Measurements from ENCODE around the gene FGF22.
"Not testable (repeated sequence)": the region's sequence is repeated elsewhere in the genome, so short reads cannot be mapped to it uniquely, and the experiment has no call there.

The FGF22 gene

DNA sequence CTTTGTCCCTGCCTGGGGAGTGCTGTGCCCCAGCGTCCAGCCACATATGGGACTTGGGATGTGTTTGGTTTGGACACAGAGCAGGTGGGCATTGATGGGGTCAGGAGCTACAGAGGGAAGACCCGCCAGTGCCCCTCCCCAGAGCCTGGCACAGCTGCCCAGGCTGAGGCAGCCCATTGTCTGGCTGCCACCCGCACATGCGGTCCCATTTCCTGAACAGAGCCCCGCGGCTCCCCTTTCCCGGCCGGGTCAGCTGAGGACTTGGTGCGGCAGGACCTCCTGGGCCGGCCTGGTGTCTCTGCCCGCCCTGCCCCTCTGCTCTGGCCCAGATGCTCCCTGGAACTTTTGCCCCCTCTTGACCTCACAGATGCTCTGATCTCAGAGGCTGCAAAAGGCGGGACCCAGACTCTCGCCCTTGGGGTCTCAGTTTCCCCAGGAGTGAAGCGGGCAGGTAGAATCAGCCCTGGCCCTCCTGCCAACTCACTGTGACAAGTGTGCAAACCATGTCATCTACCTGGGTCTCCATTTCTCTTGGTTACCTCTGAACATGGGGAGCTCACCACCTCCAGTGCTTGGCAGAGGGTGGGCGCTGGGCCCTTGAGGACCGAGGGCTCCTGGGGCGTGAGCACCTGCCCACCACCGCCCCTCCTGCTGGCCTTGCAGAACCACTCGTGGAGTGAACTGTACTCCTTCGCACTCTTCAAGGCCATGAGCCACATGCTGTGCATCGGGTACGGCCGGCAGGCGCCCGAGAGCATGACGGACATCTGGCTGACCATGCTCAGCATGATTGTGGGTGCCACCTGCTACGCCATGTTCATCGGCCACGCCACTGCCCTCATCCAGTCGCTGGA, 32.2 kb upstream of the FGF22 start:
- no peak for DNase-seq (ENCODE audit: low spot score)

DNA sequence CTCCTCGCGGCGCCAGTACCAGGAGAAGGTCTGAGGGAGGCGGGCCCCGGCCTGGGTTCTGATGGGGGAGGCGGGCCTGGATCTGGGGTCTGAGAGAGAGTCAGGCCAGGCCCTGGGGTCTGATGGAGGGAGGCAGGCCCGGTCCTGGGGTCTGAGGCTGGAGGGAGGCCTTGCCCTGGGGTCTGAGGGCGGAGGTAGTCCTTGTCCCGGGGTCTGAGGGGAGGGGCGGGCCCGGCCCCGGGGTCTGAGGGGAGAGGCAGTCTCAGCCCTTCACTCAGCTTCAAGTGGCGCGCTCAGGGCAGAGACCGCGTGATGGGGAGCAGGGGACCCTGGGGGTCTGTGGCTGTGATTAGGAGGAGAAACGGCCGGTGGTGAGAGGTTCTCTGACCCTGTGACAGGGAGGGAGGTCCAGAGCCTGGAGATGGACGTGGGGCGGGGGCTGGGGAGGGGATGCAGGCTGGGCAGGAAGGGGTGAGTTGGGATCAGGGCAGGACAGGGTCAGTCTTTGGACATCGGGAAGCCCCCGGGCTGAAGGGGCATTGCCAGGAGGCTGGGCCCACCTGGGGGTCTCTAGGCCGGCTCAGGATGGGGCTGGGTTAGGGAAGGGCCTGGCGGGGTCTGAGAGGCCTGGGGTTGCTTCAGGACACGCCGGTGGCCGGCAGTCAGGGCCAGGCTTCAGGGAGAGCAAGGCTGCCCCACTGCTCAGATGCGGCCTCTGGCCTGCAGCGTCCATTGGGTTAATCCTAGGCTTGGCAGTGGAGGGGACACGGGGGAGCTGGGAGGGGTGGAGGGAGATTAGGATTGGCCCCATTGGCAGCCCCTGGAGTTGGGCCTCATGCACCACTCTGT, 31.3 kb upstream of the FGF22 start:
- no peak for DNase-seq (ENCODE audit: low spot score)

DNA sequence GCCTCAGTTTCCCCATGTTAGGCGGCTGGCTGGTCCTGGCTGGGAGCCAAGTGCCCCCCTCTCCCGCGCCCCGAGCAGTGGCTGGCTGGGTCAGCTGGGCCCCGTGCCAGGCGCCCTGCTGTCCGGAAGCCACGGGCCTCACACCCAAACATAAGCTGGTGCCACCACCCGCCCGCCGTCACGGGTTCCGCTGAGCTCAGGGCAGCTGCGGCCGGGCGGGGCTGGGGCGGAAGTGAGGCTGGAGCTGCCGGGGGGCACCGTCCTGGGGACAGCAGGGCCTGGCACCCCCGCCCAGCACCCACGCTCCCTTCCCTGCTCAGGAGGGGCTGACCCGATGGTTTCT, 30.7 kb upstream of the FGF22 start:
- DNase-seq (ENCODE audit: low spot score): no peak

DNA sequence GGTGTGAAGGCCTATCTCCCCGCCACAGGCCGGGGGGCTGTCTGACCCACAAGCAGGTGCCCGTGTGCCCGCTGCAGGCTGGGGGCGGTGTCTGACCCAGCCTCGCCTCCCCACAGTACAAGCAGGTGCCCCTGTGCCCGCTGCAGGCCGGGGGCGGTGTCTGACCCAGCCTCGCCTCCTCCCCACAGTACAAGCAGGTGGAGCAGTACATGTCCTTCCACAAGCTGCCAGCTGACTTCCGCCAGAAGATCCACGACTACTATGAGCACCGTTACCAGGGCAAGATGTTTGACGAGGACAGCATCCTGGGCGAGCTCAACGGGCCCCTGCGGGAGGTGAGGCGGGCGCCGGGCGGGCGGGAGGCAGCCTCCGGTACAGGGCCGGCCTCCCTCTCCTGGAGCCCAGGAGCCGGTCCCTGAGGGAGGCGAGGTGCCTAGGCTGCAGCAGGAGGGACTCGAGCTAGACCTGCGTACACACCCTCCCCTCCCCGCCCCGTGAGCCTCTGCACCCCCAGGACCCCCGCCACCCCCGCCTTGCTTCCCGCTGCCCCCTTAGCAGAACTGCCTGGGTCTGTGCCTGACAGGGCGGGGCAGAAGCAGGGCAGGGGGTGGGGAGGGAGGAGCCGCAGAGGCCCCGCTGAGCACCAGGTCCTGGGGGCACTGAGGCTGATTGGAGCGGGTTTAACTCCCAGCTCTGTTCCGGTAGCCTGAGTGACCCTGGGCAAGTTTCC, 29.4 kb upstream of the FGF22 start:
- DNase-seq (ENCODE audit: low spot score): no peak

DNA sequence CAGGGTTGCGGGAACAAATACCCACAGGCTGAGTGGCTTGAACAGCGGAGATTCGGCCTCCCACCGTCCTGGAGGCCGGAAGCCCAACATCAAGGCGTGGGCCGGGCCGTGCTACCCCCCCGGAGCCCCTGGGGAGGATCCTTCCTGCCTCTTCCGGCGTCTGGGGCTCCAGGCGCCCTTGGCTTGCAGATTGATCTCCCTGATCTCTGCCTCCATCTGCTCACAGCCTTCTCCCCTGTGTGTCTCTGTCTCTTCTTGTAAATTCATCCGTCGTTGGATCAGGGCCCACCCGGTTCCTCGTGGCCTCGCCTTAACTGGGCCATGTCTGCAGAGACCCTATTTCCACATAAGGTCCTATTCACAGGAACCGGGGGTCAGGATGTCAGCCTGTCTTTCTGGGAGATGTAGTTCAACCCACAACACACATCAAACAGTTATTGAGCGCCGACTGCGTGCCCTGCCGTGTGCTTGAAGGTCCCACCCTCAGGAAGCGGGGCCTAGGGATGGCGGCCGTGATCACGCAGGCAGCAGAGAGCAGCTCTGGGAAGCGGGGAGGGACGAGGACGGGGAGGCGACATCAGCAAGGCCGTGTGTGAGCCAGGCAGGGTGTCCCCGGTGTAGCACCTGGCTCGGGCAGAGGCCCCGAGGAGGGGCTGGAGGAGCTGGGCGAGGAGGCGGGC, 28.7 kb upstream of the FGF22 start:
- DNase-seq (ENCODE audit: low spot score): peak; percentile 85

DNA sequence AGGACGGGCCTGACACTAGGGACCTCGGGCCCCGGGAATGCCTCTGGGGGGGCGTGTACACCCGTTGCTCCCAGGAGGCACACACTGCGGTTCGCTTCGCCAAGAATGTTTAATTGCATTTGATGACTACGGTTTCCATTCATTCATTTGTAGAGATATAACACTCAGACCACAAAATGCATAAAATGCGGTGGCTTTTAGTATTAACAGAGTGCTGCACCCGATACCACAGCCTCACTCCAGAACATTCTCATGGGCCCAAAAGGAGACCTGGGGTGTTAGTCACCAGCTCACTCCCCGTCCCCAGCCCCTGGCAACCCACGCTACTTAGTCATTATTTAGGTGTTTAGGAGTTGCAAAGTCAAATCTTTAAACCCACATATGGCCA, 28.2 kb upstream of the FGF22 start:
- peak; percentile 98 for DNase-seq (ENCODE audit: low spot score)

DNA sequence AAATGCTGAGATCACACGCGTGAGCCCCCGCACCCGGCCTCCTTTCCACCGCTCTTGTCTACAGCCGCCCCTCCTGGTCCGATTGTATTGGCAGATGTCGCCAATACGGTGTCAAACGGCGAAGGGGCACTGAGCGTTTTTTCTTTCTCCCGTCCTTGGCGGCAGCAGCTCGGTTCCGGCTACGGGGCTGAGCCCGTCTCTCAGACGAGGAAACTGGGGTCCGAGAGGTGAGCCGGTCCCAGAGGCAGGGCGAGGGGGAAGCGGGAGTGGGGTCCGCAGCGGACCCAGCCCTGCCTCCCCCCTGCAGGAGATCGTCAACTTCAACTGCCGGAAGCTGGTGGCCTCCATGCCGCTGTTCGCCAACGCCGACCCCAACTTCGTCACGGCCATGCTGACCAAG, 26.7 kb upstream of the FGF22 start:
- DNase-seq (ENCODE audit: low spot score): no peak

DNA sequence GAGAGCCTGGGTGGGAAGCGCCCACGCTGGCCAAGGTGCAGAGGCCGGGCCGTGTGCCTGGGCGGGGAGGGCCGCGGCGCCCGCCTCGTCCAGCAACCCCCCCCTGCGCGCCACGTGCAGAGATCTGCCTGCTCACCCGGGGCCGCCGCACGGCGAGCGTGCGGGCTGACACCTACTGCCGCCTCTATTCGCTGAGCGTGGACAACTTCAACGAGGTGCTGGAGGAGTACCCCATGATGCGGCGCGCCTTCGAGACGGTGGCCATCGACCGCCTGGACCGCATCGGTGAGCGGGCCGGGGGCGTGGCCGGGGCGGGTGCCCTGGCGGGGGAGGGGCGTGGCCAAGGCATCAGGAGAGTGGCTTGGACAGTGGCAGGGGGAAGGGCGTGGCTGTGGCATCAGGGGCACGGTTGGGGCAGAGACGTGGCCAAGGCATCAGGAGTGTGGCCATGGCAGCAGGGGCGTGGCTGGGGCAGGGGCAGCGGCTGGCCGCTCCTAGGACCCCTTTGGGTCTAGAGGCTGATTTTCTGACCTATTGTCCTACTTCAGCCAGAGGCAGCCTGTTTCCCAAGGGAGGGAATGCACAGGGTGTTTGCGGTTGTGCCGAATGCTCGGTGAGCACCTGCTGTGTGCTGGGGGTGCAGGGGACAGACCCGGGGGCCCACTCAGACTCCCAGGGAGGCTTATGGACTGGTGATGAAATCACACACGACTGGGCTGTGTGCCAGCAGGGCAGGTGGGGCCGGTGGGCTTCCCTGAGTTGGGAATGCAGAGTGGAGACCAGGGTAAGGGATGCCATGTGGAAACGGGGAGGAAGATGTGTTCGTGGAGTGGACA, 25.7 kb upstream of the FGF22 start:
- no peak for DNase-seq (ENCODE audit: low spot score)

DNA sequence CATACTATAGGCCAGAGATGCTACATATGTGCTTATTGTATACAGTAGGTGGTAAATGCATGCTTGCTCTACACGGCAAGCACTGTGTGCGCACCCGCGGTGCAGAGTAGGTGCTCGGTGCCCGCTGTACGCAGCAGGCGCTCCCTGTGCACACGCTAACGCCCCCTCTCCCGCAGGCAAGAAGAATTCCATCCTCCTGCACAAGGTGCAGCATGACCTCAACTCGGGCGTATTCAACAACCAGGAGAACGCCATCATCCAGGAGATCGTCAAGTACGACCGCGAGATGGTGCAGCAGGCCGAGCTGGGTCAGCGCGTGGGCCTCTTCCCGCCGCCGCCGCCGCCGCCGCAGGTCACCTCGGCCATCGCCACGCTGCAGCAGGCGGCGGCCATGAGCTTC, 24.1 kb upstream of the FGF22 start:
- DNase-seq (ENCODE audit: low spot score): no peak

DNA sequence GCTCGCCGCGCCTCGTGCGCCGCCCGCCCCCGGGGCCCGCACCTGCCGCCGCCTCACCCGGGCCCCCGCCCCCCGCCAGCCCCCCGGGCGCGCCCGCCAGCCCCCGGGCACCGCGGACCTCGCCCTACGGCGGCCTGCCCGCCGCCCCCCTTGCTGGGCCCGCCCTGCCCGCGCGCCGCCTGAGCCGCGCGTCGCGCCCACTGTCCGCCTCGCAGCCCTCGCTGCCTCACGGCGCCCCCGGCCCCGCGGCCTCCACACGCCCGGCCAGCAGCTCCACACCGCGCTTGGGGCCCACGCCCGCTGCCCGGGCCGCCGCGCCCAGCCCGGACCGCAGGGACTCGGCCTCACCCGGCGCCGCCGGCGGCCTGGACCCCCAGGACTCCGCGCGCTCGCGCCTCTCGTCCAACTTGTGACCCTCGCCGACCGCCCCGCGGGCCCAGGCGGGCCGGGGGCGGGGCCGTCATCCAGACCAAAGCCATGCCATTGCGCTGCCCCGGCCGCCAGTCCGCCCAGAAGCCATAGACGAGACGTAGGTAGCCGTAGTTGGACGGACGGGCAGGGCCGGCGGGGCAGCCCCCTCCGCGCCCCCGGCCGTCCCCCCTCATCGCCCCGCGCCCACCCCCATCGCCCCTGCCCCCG, 23.5 kb upstream of the FGF22 start:
- DNase-seq (ENCODE audit: low spot score): no peak

DNA sequence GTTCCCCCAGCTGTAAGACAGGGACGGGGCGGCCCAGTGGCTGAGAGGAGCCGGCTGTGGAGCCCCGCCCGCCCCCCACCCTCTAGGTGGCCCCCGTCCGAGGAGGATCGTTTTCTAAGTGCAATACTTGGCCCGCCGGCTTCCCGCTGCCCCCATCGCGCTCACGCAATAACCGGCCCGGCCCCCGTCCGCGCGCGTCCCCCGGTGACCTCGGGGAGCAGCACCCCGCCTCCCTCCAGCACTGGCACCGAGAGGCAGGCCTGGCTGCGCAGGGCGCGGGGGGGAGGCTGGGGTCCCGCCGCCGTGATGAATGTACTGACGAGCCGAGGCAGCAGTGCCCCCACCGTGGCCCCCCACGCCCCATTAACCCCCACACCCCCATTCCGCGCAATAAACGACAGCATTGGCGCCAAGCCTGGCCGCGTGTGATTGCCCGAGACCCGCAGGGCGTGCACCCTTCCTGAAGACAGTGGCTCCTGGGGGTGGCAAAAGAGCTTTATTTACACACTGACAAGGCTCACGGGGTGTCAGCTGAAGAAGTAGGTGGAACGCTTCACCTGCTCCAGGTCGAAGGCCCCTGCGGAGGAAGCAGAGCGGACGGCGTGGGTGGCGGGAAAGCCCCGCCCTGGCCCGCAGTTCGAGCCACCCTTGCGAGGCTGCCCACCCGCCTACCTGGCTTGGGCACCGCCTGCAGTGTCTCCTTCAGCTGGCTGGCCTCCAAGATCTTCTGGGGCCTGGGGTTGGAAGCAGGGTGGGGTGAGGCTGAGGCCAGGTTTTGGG, 22.7 kb upstream of the FGF22 start:
- no peak for DNase-seq (ENCODE audit: low spot score)

DNA sequence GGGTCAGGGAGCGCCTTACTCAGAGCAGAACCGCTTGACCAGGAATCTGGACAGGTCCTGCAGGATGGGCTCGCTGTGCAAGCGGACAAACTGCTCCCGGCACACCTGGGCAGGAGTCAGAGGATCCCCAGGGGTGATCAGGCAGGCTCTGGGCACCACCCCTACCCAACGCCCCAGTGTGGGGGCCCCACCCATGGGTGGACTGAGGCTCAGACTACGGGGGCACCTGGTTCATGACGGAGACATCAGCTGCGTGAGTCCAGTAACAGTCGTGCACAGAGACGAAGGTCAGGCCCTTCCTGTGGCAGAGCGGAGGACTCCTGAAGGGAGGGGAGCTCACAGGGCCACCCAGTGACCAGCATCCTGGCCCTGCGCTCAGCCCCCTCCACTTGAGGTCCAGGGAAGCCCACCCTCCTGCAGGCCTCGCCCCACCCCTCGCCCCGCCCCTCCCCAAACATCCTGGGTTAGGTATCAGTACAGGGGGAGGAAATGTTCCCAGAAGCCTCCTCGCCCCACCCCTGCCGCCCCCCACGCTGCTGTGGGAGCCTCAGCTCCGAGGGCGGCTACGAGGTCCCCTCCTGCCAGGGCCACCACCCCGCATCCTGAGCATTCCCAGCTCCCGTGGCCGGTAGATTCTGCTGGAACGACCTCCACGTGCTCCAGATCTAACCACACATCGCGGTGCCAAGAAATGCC, 22.0 kb upstream of the FGF22 start:
- DNase-seq (ENCODE audit: low spot score): no peak

DNA sequence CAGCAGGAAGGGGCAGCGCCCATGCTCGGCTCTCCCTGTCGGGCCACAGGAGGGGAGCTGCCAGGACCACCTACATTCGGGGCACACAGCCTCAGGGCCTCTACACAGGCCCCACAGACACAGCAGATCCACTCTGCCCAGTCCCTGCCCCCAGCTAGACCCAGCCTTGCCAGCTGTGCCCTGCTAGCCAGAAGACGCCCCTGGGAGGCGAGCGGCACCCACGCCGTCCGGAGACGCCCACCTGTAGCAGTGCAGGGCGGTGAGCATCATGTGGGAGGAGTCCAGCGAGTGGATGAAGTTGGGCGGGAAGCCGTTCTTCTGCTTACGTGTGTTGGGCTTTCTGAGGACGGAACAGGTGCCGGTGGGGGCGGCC, 21.4 kb upstream of the FGF22 start:
- no peak for DNase-seq (ENCODE audit: low spot score)

DNA sequence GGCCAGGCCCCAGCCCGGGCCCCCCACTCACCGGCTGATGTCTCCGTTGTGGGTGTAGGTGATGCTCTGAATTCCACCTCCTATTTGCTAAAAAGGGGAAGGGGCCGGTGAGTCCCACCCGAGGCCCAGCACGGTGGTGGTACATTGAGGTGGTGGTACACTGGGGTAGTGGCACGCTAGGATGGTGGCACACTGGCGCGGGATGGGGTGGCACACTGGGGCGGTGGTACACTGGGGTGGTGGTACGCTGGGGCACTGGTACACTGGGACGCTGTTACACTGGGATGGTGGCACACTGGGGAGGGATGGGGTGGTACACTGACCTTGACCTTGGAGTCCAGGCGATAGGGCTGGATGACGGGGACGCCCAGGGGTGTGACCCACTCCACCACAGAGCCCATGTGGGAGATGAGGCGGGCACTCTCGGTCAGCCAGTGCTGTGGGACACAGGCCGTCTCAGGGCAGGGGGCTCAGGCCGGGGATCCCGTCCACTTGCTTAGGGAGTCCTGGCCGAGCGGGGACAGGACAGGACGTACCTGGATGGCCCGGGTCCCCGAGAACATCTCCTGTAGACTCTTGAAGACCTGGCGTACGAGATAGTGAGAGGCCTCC, 20.9 kb upstream of the FGF22 start:
- no peak for DNase-seq (ENCODE audit: low spot score)

DNA sequence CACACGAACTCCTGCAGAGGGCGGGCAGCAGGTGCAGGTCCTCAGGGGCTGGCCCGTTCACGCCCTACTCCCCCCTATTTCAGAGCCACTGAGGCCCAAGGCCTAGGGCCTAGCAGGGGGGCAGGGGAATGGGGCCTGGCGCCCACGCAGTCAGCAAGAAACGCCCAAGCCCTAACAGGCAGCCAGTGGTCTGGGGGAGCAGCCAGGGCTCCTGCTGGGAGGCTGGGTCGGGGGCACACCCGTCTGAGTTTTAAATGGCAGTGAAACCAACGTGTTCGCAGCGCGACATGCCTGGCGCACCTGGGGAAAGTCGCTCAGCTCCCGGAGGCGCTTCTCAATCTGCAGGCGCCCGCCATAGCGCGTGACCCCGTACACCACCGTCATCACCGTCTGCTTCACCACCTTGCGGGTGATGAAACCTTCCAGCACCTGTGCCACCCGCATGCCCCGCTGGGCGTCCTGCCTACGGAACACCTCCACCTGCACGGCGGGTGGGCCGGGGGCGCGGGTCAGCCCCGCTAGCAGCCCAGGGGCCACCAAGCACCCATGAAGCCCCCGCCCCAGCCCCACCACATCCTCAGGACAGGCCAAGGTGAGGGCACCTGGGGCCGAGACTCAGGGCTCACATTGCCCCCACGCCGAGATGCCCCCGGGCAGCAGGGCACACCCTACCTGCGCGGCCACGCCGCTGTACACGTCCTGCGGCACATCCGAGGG, 20.2 kb upstream of the FGF22 start:
- DNase-seq (ENCODE audit: low spot score): no peak

DNA sequence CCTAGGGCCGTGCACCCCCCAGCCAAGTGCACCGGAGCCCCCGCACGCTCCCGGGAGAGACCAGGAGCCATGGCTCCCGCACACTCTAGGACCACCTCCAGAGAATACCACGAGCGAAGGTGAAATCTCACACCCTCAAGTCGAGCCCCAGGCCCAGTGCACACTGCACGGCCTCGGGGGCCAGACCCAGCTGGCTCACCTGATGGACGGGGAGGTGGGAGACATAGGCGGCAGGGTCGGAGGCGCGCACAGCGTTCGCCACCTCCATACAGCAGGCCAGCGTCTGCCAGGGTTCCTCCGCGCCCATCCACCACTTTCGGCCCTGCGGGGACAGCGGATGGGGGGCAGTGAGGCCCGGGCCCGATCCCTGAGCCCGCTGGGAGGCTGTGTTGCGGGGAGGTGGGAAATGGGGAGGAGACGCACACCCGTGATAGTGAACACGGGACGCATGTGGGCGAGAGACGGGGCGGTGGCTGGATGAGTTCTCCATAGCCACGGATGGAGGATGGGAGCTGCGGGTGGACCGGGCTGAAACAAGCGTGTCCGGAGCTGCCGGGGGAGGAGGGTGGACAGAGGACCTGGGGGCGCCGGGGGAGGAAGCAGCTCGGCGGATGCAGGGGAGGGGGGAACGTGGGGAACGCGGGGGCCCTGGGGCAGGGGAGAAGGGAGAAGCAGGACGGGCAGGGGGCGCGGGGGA, 19.4 kb upstream of the FGF22 start:
- DNase-seq (ENCODE audit: low spot score): no peak

DNA sequence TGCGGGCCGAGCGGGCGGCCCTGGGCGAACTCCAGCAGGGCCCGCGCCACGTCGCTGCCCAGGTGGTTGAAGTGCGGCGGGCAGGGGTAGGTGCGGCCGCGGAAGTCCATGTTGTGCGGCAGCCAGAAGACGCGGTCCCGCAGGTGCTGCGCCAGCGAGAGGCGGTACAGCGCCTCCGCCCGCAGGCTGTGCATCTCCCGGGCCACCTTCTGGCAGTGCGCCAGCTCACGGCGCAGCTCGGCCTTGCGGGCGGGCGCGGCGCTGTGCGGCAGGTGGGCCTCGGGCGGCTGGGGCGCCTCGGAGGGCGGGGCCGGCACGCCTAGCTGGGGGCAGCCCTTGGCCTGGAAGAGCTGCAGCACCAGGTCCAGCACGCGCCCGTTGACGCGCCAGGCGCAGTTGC, 18.5 kb upstream of the FGF22 start:
- DNase-seq (ENCODE audit: low spot score): not testable (repeated sequence)

DNA sequence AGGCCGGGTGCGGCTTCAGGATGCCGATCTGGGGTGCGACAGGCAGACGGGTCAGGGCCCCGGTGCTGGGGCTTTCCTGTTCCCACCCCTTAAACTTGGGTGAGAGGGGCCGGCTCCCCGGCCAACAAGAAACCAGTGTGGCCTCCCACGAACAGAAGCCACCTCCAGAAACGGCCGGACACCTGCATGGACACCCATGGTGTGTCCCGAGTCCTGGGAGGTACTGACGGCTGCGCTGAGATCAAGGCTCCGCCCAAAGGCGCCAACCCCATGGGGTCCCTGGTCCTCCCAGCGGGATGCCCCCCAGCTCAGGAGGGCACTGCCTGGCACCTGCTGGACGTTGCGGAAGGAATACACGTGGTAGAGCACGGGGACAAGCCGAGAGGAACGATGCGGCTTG, 17.9 kb upstream of the FGF22 start:
- DNase-seq (ENCODE audit: low spot score): no peak

Measured in hepatic stellate cell (primary cell).